HG03139 (cell line): Measurements from ENCODE around the gene CASP14.
"Not testable (repeated sequence)": the region's sequence is repeated elsewhere in the genome, so short reads cannot be mapped to it uniquely, and the experiment has no call there.

Experiments used
- ATAC-seq: cut with Tn5 transposase; IDR thresholded peaks from one replicate; pipeline ENCODE4 v1.9.1; 2021; ENCODE audit not compliant: unreplicated experiment

CASP14 gene, protein sequence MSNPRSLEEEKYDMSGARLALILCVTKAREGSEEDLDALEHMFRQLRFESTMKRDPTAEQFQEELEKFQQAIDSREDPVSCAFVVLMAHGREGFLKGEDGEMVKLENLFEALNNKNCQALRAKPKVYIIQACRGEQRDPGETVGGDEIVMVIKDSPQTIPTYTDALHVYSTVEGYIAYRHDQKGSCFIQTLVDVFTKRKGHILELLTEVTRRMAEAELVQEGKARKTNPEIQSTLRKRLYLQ

DNA sequence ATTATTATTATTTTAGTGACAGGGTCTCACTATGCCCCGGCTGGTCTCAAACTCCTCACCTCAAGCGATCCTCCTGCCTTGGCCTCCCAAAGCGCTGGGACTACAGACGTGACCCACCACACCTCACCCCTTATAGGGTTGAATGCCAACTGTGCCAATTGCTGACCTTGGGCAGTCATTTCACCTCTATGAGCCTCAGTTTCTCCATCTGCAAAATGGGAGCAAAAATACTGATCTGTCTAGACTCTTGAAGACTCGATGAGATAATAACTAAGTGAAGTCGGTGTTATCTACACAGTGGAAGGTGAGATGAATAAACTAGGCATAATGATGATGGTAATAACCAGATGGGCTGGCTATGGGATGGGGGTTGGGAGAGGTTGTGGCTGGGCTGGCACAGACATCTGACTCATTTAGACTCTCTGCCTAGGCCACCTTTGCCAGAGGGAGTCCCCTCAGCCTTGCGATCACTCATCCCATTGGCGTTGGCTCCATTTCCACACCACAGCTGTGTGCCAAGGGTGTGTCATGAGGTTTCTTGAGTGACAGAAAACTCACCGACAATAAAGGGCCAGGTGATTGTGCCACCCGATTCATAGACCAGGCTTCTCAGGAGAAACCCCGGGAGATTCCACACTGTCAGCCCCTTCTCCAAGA lies at the start of gene CASP14:
Gene CASP14, plus strand, starts transcription at position 596 of the 657 bp plus-strand sequence. CDS start 2,772 bp downstream, outside the sequence.
- no peak for ATAC-seq

DNA sequence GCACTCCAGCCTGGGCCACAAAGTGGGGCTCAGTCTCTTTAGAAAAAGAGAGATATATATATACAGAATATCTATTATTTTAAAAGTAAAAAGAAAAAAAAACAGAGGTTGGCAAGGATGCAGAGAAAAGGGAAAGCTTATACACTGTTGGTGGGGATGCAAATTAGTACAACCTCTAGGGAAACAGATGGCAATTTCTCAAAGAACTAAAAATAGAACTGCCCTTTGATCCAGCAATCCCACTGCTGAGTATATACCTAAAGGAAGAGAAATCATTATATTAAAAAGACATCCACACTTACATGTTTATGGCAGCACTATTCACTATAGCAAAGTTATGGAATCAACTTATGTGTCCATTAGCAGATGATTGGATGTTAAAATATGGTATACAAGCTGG lies 41.0 kb upstream of the CASP14 start:
- no peak for ATAC-seq

DNA sequence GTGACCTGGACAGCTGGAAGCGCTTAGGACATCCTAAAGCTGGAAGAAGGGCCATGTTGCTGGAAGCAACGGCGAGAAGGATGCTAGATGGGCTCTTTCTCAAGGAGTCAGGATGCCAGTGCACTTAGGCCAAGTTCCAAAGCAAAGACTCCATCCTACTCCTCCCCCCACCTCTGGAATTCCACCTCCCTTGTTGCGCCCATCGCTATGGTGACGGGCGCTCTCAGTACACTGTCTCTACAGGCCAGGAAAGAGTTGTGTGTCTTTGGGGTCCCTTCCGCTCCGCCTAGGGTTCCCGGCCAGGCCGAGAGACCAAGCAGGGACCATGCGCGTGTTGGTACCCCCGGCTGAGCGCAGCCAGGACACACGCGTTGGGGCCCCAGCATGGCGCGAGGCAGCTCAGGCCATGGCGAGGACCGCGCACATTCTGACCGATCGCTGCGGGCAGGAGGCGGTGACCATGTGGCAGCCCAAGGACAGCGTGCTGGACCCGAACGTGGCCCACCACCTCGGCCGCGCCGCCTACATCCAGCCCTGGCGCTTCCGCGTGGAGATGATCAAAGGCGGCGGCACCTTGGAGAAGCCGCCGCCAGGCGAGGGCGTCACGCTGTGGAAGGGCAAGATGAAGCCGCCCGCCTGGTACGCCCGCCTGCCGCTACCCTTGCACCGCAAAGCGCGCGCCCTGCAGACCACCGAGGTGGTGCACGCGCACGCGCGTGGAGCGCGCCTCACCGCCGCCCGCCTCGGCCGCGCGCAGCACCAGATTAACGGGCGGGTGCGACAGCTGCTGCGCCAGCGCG lies 38.6 kb upstream of the CASP14 start:
- ATAC-seq = no peak

DNA sequence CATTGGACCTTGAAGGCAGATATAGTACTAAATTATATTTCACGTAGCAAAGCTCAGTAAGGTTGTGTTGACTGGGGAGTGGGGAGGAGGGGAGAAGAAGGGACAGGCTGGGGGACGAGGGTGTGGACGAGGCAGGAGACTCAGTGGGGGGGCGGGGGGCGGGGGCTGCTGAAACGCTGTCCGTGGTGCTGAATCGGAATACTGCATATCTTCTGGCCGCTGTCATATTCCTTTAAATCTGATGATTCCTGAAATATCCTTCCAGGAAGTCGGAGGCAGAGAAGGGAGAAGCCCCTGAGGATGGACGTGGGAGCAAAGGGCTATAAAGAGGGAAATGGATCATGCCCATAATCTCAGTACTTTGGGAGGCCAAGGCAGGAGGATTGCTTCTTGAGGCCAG lies 34.7 kb upstream of the CASP14 start:
- no peak for ATAC-seq

DNA sequence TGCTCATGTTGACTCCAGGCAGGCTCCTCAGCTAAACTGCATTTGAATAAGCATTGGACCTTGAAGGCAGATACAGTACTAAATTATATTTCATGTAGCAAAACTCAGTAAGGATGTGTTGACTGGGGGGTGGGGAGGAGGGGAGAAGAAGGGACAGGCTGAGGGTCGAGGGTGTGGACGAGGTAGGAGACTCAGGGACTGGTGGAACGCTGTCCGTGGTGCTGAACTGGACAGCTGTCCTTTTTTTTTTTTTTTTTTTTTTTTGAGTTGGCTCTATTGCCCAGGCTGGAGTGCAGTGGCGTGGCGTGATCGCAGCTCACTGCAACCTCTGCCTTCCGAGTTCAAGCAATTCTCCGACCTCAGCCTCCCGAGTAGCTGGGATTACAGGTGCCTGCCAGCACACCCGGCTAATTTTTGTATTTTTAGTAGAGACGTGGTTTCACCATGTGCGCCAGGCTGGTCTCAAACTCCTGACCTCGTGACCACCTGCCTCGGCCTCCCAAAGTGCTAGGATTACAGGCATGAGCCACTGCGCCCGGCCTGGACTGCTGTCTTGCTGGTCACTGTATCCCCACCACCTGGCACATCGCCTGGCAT lies 33.2 kb upstream of the CASP14 start:
- ATAC-seq = no peak

DNA sequence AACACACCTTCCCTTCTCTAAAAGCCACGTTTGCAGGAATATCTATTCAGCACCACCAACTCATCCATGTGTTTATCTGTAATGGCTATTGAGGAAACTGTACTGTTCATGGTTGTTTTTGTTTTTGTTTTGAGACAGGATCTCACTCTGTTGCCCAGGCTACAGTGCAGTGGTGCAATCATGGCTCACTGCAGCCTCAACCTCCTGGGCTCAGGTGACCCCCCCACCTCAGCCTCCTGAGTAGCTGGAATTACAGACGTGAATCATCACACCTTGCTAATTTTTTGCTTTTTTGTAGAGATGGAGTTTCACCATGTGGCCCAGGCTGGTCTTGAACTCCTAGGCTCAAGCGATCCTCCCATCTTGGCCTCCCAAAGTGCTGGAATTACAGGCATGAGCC lies 30.4 kb upstream of the CASP14 start:
- not testable (repeated sequence) for ATAC-seq

DNA sequence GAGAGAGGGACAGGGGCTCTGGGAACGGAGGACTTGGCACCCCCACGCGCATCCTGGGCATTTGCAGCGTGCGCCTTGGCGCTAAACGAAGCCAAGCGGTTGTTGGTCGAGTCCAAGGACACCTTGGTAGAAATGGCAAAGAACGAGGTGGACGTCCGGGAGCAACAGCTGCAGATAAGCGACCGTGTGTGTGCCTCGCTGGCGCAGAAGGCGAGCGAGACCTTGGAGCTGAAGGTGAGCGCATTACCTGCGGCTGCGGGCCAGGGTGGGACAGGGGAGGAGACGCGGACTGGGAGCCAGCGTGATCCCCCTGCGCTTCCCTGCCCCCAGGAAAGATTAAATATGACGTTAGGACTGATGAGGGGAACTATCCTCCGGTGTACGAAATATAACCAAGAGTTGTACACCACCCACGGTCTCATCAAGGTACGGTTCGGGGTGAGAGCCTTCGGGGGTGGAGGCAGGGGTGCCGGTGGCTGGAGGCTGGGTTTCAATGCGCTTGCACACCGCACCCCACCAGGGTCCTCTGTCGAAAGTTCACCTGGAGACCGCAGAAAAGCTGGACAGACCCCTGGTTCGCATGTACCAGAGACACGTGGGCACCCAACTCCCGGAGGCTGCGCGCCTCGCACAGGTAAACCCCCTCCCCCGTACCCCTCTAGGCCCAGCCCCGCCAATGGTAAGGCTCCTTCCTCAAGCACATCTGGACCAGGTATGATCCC lies 27.8 kb upstream of the CASP14 start:
- no peak for ATAC-seq

DNA sequence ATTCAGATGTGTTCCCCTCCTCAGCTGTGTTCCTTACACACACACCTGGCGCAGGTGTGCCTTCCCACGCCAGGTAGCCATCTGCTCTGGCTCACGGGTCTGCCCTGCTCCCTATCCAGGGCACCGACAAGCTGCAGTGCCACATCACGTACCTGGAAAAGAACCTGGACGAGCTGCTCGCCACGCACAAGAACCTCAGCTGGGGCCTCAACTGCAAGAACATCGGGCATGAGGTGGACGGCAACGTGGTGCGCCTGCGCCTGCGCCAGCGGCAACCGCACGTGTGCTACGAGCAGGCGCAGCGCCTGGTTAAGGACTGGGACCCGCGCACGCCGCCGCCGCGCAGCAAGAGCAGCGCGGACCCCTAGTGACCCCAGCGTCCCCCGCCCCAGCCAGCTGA lies 26.5 kb upstream of the CASP14 start:
- ATAC-seq = no peak

DNA sequence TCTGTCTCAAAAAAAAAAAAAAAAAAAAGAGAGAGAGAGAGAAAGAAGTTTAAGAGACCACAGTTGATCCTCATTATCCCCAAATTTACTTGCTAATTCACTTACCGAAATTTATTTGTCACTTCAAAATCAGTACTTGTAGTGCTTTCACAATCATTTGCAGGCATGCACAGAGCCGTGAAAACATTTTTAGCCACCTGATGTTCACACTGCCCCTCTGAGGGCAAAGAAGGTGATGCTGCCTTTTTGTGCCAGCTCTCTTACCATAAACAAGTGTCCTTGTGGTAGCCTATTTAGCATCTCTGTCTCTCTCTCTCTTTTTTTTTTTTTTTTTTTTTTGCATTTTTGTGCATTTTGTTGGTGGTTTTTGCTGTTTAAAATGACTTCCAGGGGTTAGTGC lies 24.1 kb upstream of the CASP14 start:
- ATAC-seq = no peak

DNA sequence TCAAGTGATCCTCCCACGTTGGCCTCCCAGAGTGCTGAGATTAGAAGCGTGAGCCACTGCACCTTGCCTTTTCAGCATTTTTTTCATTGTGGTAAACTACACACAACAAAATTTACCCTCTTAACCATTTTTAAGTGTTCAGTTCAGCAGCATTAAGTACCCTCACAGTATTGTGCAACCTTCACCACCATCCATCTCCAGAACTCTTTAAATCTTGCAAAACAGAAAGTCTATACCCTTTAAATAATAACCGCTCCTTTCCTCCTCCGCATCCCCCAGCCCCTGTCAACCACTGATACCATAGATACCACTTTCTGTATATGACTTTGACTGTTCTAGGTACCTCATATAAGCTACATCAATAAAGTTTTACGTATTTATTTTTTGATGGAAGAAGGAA lies 20.8 kb upstream of the CASP14 start:
- no peak for ATAC-seq

DNA sequence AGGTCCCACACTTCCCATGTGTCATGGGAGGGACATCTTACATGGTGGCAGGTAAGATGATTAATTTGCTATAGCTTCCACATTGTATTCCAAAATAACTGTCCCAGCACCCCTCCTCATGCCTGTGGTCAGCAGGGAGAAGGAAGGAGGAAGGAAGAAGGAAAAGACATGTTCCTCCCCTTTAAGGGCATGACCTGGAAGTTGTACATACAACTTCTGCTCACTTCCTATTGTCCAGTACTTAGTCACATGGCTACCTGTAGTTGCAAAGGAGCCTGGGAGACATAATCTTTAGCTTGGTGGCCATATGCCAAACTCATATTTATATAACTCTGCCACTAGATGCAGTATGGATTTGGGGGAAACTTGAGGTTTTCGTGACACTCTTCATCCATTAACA lies 17.6 kb upstream of the CASP14 start:
- ATAC-seq = no peak

DNA sequence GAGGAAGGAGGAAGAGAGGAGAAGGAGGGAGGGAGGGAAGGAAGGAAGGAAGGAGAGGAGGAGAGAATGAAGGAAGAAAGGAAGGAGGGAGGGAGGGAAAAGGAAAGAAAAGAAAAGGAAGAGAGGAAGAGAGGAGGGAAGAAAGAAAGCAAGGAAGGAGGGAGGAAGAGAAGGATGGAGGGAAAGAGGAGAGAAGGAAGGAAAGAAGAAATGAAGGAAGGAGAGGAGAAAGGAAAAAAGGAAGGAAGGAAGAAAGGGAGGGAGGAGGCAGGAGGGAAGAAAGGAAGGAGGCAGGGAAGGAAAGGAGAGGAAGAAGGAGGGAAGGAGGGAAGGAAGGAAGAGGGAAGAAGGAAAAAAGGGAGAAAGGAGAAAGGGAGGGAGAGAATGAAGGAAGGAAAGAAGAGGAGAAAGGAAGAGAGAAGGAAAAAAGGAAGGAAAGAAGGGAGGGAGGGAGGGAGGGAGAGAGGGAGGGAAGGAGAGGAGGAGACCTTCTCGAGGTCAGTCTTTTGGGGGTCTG lies 13.4 kb upstream of the CASP14 start:
- no peak for ATAC-seq

DNA sequence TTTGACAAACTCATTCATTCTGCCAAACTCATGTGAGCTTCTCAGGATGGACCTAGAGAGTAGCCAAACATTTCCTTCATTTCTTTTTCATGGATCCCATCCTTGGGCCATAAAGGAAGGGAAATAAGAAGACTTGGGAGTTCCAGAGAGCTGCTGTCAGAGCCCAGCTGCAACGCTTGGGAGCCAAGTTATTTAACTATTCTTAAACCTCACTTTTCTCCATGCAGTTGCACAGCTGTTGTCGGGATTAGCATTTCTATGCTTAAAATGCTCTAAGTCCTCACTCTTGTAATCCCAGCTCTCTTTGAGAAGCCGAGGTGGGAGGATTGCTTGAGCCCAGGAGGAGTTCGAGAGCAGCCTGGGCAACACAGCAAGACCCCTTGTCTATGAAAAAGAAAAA lies 11.7 kb upstream of the CASP14 start:
- no peak for ATAC-seq

DNA sequence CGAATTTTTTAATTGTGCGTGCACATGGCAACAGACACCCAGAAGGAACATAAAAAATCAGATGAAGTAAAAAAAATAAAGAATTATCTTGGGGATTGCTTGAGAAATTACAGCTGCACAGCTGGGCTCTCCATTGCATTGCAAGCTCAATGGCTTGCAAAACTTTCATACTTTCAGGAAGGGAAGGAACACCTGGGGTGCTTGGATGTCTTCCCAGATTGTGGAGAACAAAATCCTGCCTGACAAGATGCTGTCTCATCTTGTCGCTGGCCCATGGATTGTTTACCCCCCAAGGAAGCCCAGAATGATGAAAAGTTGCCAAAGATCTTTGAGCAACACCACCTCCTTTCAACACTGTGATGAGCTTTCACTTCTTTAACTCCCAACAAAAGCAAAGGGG lies 11.0 kb upstream of the CASP14 start:
- ATAC-seq = no peak

DNA sequence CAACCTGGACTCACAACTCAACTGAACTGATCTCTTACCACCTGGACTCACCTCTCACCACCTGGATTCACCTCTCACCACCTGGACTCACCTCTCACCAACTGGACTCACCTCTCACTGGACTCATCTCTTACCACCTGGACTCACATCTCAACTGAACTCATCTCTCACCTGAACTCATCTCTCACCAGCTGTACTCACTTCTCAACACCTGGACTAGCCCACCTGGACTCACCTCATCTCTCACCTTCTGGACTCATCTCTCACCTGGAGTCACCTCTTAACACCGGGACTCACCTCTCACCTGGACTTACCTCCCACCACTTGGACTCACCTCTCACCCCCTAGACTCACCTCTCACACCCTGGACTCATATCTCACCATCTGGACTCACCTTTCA lies 7.3 kb upstream of the CASP14 start:
- ATAC-seq = no peak

DNA sequence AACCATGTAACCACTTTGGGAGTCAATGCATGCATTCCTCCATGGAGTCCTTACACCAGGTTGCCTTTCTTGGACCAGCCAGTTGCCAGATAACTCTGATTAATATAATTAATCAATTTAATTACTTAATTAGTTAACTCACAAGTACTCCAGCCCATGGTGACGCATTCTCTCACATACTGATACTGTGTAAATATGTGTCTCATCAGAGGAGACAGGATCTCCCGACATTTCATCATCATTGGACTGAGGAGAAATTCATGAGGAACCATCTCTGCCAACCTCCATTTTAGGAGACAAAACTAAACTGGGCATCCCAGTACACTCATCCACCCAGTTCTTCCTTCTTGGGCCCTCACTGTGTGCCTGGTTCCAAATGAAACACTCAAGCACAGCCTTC lies 6.5 kb upstream of the CASP14 start:
- no peak for ATAC-seq

DNA sequence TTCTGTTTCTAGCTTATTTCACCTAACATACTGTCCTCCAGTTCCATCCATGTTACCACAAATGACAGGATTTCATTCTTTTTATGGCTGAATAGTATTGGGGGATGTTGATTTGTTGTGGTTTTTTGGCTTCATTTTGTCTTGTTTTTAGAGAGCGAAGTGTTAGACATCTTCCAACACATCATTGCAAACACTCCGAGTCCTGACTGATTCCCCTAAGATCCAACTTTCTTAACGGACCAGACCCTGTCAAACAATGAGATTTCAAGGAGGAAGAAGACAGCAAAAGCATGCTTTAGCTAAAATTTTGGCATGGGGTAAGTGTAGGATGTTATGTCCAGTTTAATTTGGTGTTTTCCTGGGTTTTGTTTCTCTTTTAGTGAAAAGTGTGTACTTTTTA lies 3.8 kb upstream of the CASP14 start:
- ATAC-seq = no peak

DNA sequence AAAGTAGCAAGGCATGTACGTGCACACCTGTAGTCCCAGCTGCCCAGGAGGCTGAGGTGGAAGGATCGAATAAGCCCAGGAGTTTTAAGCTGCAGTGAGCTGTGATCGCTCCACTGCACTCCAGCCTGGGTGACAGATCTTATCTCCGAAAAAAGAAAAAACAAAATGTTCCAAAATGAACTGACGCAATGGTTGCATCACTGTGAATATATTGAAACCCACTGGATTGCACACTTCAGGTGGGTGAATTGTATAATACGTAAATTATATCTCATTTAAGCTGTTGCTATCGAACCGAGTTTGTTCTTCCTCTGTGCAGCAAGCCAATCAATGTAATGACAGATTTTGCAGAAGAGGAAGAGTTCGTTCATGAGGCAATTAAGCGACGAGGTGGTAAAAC lies 1.6 kb upstream of the CASP14 start:
- ATAC-seq = no peak

DNA sequence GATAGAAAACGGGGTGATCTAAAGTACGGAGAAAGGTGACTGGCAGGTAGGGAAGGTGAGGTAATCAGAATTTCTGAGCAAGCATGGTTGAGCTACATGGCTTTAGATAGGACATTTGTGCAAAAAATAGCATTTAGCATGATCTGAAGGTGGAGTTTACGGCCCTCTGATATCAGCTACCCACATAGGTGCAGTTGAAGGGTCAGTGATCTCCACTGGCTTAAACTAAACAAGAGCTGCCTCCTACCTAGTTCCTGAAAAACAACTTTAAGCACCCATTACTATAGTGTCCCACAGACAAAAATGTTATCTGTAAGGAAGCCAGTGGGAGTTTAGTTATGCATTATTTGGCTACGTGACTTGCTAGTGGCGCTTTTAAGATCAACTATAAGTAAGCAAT lies 1.2 kb upstream of the CASP14 start:
- ATAC-seq = no peak

DNA sequence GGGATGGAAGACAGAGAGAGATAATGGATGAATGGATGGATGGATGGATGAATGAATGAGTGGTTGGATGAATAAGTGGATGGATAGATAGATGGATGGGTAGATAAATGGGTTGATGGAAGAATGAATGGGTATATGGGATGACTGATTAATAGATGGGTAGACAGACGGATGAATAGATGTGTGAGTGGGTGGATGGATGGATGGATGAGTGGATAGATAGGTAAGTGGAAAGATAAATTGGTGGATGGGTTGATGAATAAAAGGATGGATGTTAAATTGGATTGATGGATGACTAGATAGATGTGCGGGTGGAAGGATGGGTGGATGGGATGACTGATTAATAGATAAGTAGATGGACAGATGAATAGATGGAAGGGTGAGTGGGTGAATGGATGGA lies 1.4 kb downstream of the CASP14 start:
- ATAC-seq = no peak

DNA sequence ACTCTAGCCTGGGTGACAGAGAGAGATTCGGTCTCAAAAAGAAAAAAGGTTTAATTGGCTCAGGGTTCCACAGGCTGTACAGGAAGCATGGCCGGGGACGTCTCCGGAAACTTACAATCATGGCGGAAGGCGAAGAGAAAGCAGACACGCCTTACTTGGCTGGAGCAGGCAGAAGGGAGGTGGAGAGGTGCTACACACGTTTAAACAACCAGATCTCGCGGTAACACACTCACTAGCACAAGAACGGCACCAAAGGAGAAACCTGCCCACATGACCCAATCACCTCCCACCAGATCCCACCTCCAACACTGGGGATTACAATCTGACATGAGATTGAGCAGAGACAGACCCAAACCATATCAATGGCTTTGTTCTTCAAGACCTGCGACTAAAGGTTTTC lies 12.8 kb downstream of the CASP14 start:
- ATAC-seq = no peak
